CD4-positive, alpha-beta T cell treated with Interleukin-15 for 1 hour (primary cell): Measurements from ENCODE around the gene KRT72.

Experiments
- DNase-seq: peaks from one replicate; pipeline ENCODE4 v3.0.0-alpha.2; 2020

The KRT72 gene

GRCh38 chr12:52600941-52601481, at the start of gene KRT72:
TSS of gene KRT72 (minus strand) at chr12:52601463. CDS start at chr12:52601452, 11 bp downstream.
- DNase-seq, result no peak

- no peak for DNase-seq
Measured at GRCh38 chr12:52650520-52651081, 49.3 kb upstream of the KRT72 start.

- DNase-seq, result no peak
Measured at GRCh38 chr12:52649066-52649465, 47.8 kb upstream of the KRT72 start.

- DNase-seq, result no peak
Measured at GRCh38 chr12:52648012-52648550, 46.8 kb upstream of the KRT72 start.

GRCh38 chr12:52647601-52648000, 46.3 kb upstream of the KRT72 start:
- no peak for DNase-seq

GRCh38 chr12:52646613-52647012, 45.4 kb upstream of the KRT72 start:
- DNase-seq, result no peak

GRCh38 chr12:52645982-52646381, 44.7 kb upstream of the KRT72 start:
- DNase-seq, result no peak

- DNase-seq, result peak; percentile 67
Measured at GRCh38 chr12:52645120-52645761, 44.0 kb upstream of the KRT72 start.

GRCh38 chr12:52644078-52644415, 42.8 kb upstream of the KRT72 start:
- no peak for DNase-seq

- no peak for DNase-seq
Measured at GRCh38 chr12:52643233-52644077, 42.2 kb upstream of the KRT72 start.

- no peak for DNase-seq
Measured at GRCh38 chr12:52641468-52641867, 40.2 kb upstream of the KRT72 start.

- DNase-seq, result no peak
Measured at GRCh38 chr12:52637299-52637698, 36.0 kb upstream of the KRT72 start.

- no peak for DNase-seq
Measured at GRCh38 chr12:52636592-52637258, 35.5 kb upstream of the KRT72 start.

GRCh38 chr12:52636189-52636588, 34.9 kb upstream of the KRT72 start:
- no peak for DNase-seq

GRCh38 chr12:52634266-52635056, 33.2 kb upstream of the KRT72 start:
- no peak for DNase-seq

GRCh38 chr12:52633383-52633782, 32.1 kb upstream of the KRT72 start:
- DNase-seq, result no peak

- no peak for DNase-seq
Measured at GRCh38 chr12:52632656-52633055, 31.4 kb upstream of the KRT72 start.

GRCh38 chr12:52631676-52632459, 30.6 kb upstream of the KRT72 start:
- no peak for DNase-seq

GRCh38 chr12:52631264-52631663, 30.0 kb upstream of the KRT72 start:
- no peak for DNase-seq

GRCh38 chr12:52630599-52631200, 29.4 kb upstream of the KRT72 start:
- no peak for DNase-seq

GRCh38 chr12:52630008-52630500, 28.8 kb upstream of the KRT72 start:
- no peak for DNase-seq
